Activated CD8-positive, alpha-beta T cell treated with anti-CD3 and anti-CD28 coated beads for 36 hours (primary cell): ENCODE results near the gene UPF2. TPM values are rescaled to one million over a fixed set of nuclear protein-coding genes. Genes with fewer than 3 reads are reported as not detected.
A peak's percentile ranks its signal among the peaks of the same experiment; 100 is the strongest.

Source experiments
- ATAC-seq: fragments of 200-7000 bp; cut with Tn5 transposase; one replicate; pipeline ENCODE4 v1.10.0; 2021; ENCODE audit warnings: mild to moderate bottlenecking, moderate library complexity
- CTCF ChIA-PET: fragments of 350-600 bp; sonication (Branson Sonifier 250); formaldehyde crosslinking; loops from one replicate; lab custom pipeline; 2021; ENCODE audit warnings: antibody characterized with exemption; lab: Charles Lee
- POLR2A ChIA-PET: fragments of 350-600 bp; sonication (Branson Sonifier 250); formaldehyde crosslinking; loops from one replicate; lab custom pipeline; 2021; ENCODE audit warnings: antibody characterized with exemption; lab: Charles Lee
- DNase-seq: peaks from one replicate; pipeline ENCODE4 v3.0.0-alpha.2; 2020
- H3K27ac Mint-ChIP-seq: one replicate; pipeline ENCODE4 v1.8.0; 2021; ENCODE audit warnings: mild to moderate bottlenecking, mixed read lengths
- H3K27me3 Mint-ChIP-seq: one replicate; pipeline ENCODE4 v1.8.0; 2021; ENCODE audit warnings: mixed read lengths
- H3K36me3 Mint-ChIP-seq: one replicate; pipeline ENCODE4 v1.8.0; 2021; ENCODE audit warnings: low read depth, mixed read lengths
- H3K4me1 Mint-ChIP-seq: one replicate; pipeline ENCODE4 v1.8.0; 2021; ENCODE audit warnings: low read depth, mixed read lengths
- H3K4me3 Mint-ChIP-seq: one replicate; pipeline ENCODE4 v1.8.0; 2021; ENCODE audit warnings: mild to moderate bottlenecking, moderate library complexity, mixed read lengths
- H3K9me3 Mint-ChIP-seq: one replicate; pipeline ENCODE4 v1.8.0; 2021; ENCODE audit warnings: mixed read lengths
- intact Hi-C: fragments of 100-400 bp; cut with micrococcal nuclease; formaldehyde crosslinking; loops from one replicate; pipeline ENCODE4 v1.10.0; 2022
- total RNA-seq, 2 experiments: library from RNA; stranded (reverse); gene quantifications; one replicate each; pipeline ENCODE4 v1.2.3, GENCODE V29; 2021
- TF ChIP-seq, protein P1 (sequence below): fragments of 200-600 bp; IDR thresholded peaks from one replicate; pipeline ENCODE4 v1.8.0; 2022; ENCODE audit warnings: antibody characterized with exemption, mild to moderate bottlenecking

The UPF2 gene
- total RNA-seq, 2 experiments from 2014 or later = 27.9 to 29.4 TPM

- ATAC-seq = no peak
Measured at GRCh38 chr10:11950325-11951018, 92.1 kb downstream of the UPF2 start.

DNA sequence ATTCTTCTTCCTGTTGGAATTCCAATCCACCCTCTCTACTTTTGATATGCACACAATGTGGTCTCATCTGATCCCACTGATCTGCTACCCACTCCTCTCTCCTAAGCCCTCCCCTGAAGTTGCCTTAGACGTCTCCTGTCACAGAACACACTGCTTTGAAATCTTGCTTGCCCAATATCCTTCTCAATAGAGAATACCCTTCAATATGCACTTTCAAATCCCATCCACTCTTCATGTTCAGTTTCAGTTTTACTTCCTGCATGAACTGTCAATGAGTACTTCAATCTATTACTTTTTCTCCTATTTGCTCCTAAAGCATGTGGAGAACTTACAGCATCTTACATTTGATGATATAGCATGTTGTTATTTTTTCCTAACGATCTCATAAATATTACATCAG lies 93.5 kb downstream of the UPF2 start:
- ATAC-seq = no peak
- intact Hi-C loops = no loop called here

More at GRCh38 chr10:11950325-11951018, 92.1 kb downstream of the UPF2 start:
- TF ChIP-seq, protein P1, sequence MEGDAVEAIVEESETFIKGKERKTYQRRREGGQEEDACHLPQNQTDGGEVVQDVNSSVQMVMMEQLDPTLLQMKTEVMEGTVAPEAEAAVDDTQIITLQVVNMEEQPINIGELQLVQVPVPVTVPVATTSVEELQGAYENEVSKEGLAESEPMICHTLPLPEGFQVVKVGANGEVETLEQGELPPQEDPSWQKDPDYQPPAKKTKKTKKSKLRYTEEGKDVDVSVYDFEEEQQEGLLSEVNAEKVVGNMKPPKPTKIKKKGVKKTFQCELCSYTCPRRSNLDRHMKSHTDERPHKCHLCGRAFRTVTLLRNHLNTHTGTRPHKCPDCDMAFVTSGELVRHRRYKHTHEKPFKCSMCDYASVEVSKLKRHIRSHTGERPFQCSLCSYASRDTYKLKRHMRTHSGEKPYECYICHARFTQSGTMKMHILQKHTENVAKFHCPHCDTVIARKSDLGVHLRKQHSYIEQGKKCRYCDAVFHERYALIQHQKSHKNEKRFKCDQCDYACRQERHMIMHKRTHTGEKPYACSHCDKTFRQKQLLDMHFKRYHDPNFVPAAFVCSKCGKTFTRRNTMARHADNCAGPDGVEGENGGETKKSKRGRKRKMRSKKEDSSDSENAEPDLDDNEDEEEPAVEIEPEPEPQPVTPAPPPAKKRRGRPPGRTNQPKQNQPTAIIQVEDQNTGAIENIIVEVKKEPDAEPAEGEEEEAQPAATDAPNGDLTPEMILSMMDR = no peak
- CTCF ChIA-PET = interaction anchor here (1.2 kb wide), 1 partner anchor 13 kb away, joined by 3 read pairs; no protein-coding TSS in a partner anchor
- intact Hi-C loops = no loop called here
- Mint-ChIP-seq H3K4me3 (no peak overlapping the region), H3K27ac (no peak overlapping the region), H3K36me3 (peaks cover 29% of the 10 kb centered on the region), H3K9me3 (no peaks in the 10 kb centered on the region), H3K4me1 (peaks cover 5% of the 10 kb centered on the region), H3K27me3 (no peaks in the 10 kb centered on the region)
- DNase-seq = no peak
- POLR2A ChIA-PET = no interaction called here

DNA sequence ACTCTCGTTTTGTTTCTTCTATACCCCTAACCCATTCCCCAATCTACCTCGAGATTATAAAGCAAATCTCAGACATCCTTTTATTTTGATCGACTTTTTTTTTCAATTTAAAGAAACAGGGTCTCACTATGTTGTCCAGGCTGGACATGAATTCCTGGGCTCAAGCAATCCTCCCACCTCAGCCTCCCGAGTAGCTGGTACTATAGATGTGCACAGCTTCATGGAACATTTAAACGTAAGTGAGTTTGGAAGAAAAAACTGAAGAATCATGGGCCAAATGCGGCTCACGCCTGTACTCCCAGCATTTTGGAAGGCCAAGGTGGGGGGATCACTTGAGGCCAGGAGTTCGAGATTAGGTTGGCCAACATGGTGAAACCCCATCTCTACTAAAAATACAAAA lies 96.0 kb downstream of the UPF2 start:
- H3K27ac Mint-ChIP-seq = no peak overlapping the region
- DNase-seq (no peak), ATAC-seq (no peak)
- intact Hi-C loops = no loop called here
- no peak overlapping the region for H3K4me3 Mint-ChIP-seq
- no peaks in the 10 kb centered on the region for H3K27me3 Mint-ChIP-seq
- ChIA-PET POLR2A (no interaction called here), CTCF (no interaction called here)
- H3K36me3 Mint-ChIP-seq = peaks cover 36% of the 10 kb centered on the region
- TF ChIP-seq, protein P1 = no peak
- H3K9me3 Mint-ChIP-seq = no peaks in the 10 kb centered on the region
- peaks cover 5% of the 10 kb centered on the region for H3K4me1 Mint-ChIP-seq

More for the DNA sequence above, 93.5 kb downstream of the UPF2 start:
- POLR2A ChIA-PET = no interaction called here
- Mint-ChIP-seq H3K9me3 (no peaks in the 10 kb centered on the region), H3K27me3 (no peaks in the 10 kb centered on the region), H3K27ac (peak overlapping the region; percentile 1), H3K4me3 (no peak overlapping the region), H3K4me1 (peaks cover 5% of the 10 kb centered on the region), H3K36me3 (peaks cover 27% of the 10 kb centered on the region)
- no peak for DNase-seq
- TF ChIP-seq, protein P1 = no peak
- CTCF ChIA-PET = no interaction called here

DNA sequence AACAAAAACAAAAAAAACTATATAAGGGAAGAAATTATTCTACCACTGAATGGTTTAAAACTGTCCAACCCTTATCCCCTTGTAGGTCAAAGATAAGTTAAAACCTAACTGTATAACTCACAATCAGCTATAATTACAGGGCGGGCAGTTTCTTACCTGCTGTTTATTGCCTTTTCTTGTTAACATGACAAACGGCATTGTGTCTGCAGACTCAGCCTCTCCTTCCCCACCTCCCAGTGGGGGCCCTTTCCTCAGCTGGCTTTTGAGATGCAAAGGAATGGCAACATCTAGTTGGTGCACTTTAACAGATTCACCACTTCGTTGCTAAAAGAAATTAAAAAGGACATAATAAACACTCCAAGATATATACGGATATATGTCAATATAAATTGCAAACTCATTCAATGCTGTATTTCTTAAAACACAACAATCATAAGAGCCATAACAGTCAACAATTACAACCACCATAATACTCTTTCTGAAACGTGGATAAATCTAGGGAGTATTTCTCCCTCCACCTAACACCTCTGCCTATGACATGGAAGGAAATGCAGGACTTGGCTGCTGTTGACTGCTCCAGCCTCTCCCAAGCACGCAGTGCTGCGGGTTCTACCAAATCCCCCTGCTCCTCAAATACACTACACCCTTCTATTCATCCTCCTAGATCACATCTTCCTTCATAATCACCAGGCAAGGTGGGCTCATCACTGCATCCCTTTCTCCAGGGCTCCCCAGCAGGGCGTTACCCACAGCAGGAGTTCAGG lies 106.0 kb downstream of the UPF2 start:
- Mint-ChIP-seq H3K4me3 (no peak overlapping the region), H3K9me3 (no peaks in the 10 kb centered on the region), H3K27ac (no peak overlapping the region), H3K27me3 (no peaks in the 10 kb centered on the region), H3K36me3 (peaks cover 15% of the 10 kb centered on the region), H3K4me1 (no peaks in the 10 kb centered on the region)
- TF ChIP-seq, protein P1 = no peak
- ChIA-PET POLR2A (no interaction called here), CTCF (interaction anchor here (2.1 kb wide), 1 partner anchor 50 kb away, joined by 10 read pairs; no protein-coding TSS in a partner anchor)
- intact Hi-C loops = no loop called here
- ATAC-seq (no peak), DNase-seq (no peak)

DNA sequence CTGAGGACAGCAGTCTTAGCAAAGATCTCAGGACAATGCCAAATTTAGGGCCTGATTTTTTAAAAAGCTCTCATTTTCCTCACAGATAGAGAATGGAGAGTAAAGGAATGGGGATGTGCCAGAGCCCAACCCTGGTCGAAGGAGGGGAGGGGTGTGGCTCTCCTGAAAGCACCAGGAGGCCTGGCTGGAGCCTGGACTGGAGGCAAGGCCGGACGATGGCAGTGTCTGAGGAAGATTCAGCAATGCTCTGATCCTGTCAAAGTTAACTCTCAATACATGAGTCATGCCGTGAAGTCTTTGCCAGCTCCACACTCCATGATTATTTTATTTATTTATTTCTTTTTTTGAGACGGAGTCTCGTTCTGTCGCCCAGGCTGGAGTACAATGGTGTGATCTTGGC lies 108.3 kb downstream of the UPF2 start:
- Mint-ChIP-seq H3K36me3 (peaks cover 26% of the 10 kb centered on the region), H3K27me3 (no peaks in the 10 kb centered on the region), H3K4me1 (no peaks in the 10 kb centered on the region), H3K4me3 (no peak overlapping the region), H3K9me3 (no peaks in the 10 kb centered on the region), H3K27ac (no peak overlapping the region)
- intact Hi-C loops = no loop called here
- CTCF ChIA-PET = no interaction called here
- POLR2A ChIA-PET = interaction anchor here (1.0 kb wide), 1 partner anchor 8 kb away, joined by 3 read pairs; no protein-coding TSS in a partner anchor
- no peak for ATAC-seq
- no peak for DNase-seq
- TF ChIP-seq, protein P1 = no peak
